Keratinocyte (primary cell): ENCODE data around the gene LIN28A. TPM values are rescaled to one million over a fixed set of nuclear protein-coding genes. Genes with fewer than 3 reads are reported as not detected.

ENCODE experiments used
- DNase-seq: peaks from one replicate; pipeline ENCODE4 v3.0.0-alpha.2; 2011; ENCODE audit warnings: low read depth, missing footprints, low spot score
- FAIRE-seq: peaks from 2 replicates; lab custom pipeline; 2011; peaks lifted over from hg19 to GRCh38; lab: Jason Lieb, UNC
- H2AFZ ChIP-seq: 2 replicates; pipeline ENCODE4 v1.6.0; 2012; ENCODE audit warnings: low read length, control low read depth, inconsistent platforms; ENCODE audit not compliant: control insufficient read depth
- H3K27ac ChIP-seq: 2 replicates; pipeline ENCODE4 v1.5.1; 2011; ENCODE audit warnings: low read length; ENCODE audit not compliant: control insufficient read depth, insufficient read depth
- H3K27me3 ChIP-seq: 3 replicates; pipeline ENCODE4 v1.6.0; 2011; ENCODE audit warnings: low read length; ENCODE audit not compliant: control insufficient read depth, insufficient read depth; ENCODE audit errors: extremely low read depth
- H3K36me3 ChIP-seq, 2 experiments: 2 replicates in 1 of 2; 3 replicates in 1 of 2; pipeline ENCODE4 v1.5.1; 2011; ENCODE audit warnings: low read length in 2 of 2, mild to moderate bottlenecking in 1 of 2; ENCODE audit not compliant: control insufficient read depth in 2 of 2, insufficient read depth in 2 of 2; ENCODE audit errors: extremely low read depth in 1 of 2
- H3K4me1 ChIP-seq: 3 replicates; pipeline ENCODE4 v1.5.1; 2011; ENCODE audit warnings: low read length; ENCODE audit not compliant: control insufficient read depth, insufficient read depth; ENCODE audit errors: extremely low read depth
- H3K4me2 ChIP-seq: 3 replicates; pipeline ENCODE4 v1.6.0; 2011; ENCODE audit warnings: low read depth, low read length; ENCODE audit not compliant: control insufficient read depth, insufficient read depth; ENCODE audit errors: extremely low read depth
- H3K4me3 ChIP-seq, 3 experiments: fragments of 200-600 bp in 1 of 3; sonication (generic) in 1 of 3; 2 replicates in 2 of 3; 3 replicates in 1 of 3; pipeline ENCODE4 v1.5.1; 2011 to 2016; ENCODE audit warnings: low read length in 3 of 3, mild to moderate bottlenecking in 3 of 3, control low read depth in 2 of 3, inconsistent platforms in 1 of 3, low read depth in 1 of 3, mixed read lengths in 1 of 3, mixed run types in 1 of 3, moderate library complexity in 1 of 3; ENCODE audit not compliant: control insufficient read depth in 2 of 3, insufficient read depth in 2 of 3; ENCODE audit errors: extremely low read depth in 1 of 3
- H3K79me2 ChIP-seq: 2 replicates; pipeline ENCODE4 v1.6.0; 2012; ENCODE audit warnings: low read length; ENCODE audit not compliant: control insufficient read depth, insufficient read depth
- H3K9ac ChIP-seq: 3 replicates; pipeline ENCODE4 v1.6.0; 2011; ENCODE audit warnings: low read length; ENCODE audit not compliant: control insufficient read depth, insufficient read depth; ENCODE audit errors: extremely low read depth
- H3K9me1 ChIP-seq: 3 replicates; pipeline ENCODE4 v1.6.0; 2011; ENCODE audit warnings: low read length; ENCODE audit not compliant: control insufficient read depth, insufficient read depth; ENCODE audit errors: extremely low read depth
- H3K9me3 ChIP-seq: 2 replicates; pipeline ENCODE4 v1.5.1; 2012; ENCODE audit warnings: low read depth, low read length; ENCODE audit not compliant: control insufficient read depth
- H4K20me1 ChIP-seq: 3 replicates; pipeline ENCODE4 v1.6.0; 2011; ENCODE audit warnings: low read length; ENCODE audit not compliant: control insufficient read depth, insufficient read depth; ENCODE audit errors: extremely low read depth
- EZH2 ChIP-seq: IDR thresholded peaks from one replicate; pipeline ENCODE4 v1.6.1; 2012; ENCODE audit warnings: inconsistent platforms, mild to moderate bottlenecking, low read length, moderate library complexity
- dilution Hi-C: fragments of 300-500 bp; cut with MboI; formaldehyde crosslinking; loops from one replicate; pipeline ENCODE4 v1.7.0; 2020; ENCODE audit warnings: low sequenced_read_pairs; ENCODE audit not compliant: extremely low pct_ligation_motif_present
- polyA plus RNA-seq, 5 experiments: library from polyadenylated mRNA; depleted of rRNA in 3 of 5; stranded (reverse) in 3 of 5; stranded (forward) in 1 of 5; unstranded in 1 of 5; fragments of >200 nt; gene quantifications; 1 replicate in 1 of 5; 2 replicates in 3 of 5; 3 replicates in 1 of 5; pipeline versions ENCODE4 v1.2.1 to v1.2.3, GENCODE V29; 2011 to 2012; ENCODE audit warnings: missing spikeins in 2 of 5, low read depth in 1 of 5, low replicate concordance in 1 of 5
- TF ChIP-seq, protein P1 (sequence below), 3 experiments: IDR thresholded peaks in 1 of 3; conservative IDR thresholded peaks in 1 of 3; optimal IDR thresholded peaks in 1 of 3; 2 replicates in 2 of 3; 3 replicates in 1 of 3; pipeline versions ENCODE3 to v1.5.1; 2011; ENCODE audit warnings: low read length in 3 of 3, mild to moderate bottlenecking in 3 of 3, moderate library complexity in 2 of 3, control low read depth in 1 of 3, inconsistent platforms in 1 of 3; ENCODE audit not compliant: insufficient read depth in 2 of 3; ENCODE audit errors: extremely low read depth in 1 of 3

LIN28A gene
- polyA plus RNA-seq, 1 donor (not counting 4 experiments of a cell fraction or from before 2014, with no cell fraction given): not detected

DNA sequence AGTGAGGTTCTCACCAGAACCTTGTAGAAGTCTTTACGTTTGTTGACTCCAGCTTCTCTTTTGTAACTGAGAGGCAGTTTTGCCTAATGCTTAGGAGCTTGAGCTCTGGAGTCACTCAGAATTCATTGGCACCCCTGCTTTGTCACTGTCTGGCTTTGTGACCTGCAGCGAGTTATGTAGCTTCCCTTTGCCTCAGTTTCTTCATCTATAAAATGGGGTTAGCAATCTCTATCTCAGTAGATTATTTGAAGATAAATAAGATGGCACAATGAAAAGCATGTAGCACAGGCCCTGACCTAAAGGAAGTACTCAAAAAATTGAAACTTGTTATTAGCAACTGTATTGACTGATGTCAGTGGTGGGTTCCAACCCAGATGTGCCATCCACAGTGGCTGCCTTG is 29.6 kb downstream of the LIN28A start:
- Histone ChIP-seq H3K36me3 (peaks cover 33 to 40% of the 10 kb centered on the region in 2 experiments), H3K27ac (no peak overlapping the region), H4K20me1 (no peaks in the 10 kb centered on the region), H3K79me2 (no peaks in the 10 kb centered on the region), H2AFZ (no peak overlapping the region), H3K9me1 (no peaks in the 10 kb centered on the region), H3K27me3 (no peaks in the 10 kb centered on the region), H3K4me3 (no peak overlapping the region), H3K9me3 (no peaks in the 10 kb centered on the region), H3K4me1 (no peaks in the 10 kb centered on the region), H3K4me2 (no peak overlapping the region), H3K9ac (no peak overlapping the region)
- no peak for DNase-seq
- TF ChIP-seq, protein P1, sequence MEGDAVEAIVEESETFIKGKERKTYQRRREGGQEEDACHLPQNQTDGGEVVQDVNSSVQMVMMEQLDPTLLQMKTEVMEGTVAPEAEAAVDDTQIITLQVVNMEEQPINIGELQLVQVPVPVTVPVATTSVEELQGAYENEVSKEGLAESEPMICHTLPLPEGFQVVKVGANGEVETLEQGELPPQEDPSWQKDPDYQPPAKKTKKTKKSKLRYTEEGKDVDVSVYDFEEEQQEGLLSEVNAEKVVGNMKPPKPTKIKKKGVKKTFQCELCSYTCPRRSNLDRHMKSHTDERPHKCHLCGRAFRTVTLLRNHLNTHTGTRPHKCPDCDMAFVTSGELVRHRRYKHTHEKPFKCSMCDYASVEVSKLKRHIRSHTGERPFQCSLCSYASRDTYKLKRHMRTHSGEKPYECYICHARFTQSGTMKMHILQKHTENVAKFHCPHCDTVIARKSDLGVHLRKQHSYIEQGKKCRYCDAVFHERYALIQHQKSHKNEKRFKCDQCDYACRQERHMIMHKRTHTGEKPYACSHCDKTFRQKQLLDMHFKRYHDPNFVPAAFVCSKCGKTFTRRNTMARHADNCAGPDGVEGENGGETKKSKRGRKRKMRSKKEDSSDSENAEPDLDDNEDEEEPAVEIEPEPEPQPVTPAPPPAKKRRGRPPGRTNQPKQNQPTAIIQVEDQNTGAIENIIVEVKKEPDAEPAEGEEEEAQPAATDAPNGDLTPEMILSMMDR (optimal IDR thresholded peaks at IDR 0.05 in 1 of 3, IDR thresholded peaks at IDR 0.05 in 1 of 3, conservative IDR thresholded peaks at IDR 0.05 in 1 of 3; ENCODE audit: extremely low read depth in 1 of 3, insufficient read depth in 2 of 3, low read length in 3 of 3): no peak
- no peak for TF ChIP-seq EZH2
- no peak for FAIRE-seq
- dilution Hi-C loops: no loop called here

DNA sequence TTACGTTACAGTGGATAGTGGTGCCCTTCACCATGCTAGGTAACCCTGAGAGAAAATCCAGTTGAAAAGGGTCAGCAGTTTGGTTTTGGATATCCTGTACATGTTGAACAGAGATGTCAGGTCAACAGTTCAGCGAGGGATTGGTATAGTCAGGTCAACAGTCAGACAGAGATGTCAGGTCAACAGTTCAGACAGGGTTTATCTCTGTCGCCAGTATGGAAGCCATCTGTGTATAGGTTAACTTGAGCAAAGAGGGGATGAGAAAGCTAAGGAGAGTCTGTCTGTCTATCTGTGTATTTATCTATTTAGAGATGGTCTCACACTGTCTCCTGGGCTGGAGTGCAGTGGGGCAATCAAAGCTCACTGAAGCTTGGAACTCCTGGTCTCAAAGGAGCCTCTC is 39.3 kb downstream of the LIN28A start:
- H3K4me1 ChIP-seq: no peaks in the 10 kb centered on the region
- dilution Hi-C loops: no loop called here

More for the DNA sequence above, 39.3 kb downstream of the LIN28A start:
- H3K9ac ChIP-seq: no peak overlapping the region
- no peak overlapping the region for H3K4me3 ChIP-seq
- no peaks in the 10 kb centered on the region for H3K9me1 ChIP-seq
- H3K27me3 ChIP-seq: no peaks in the 10 kb centered on the region
- no peak for FAIRE-seq
- H3K9me3 ChIP-seq: no peaks in the 10 kb centered on the region
- peaks cover 18 to 44% of the 10 kb centered on the region in 2 experiments for H3K36me3 ChIP-seq
- DNase-seq: no peak
- no peaks in the 10 kb centered on the region for H4K20me1 ChIP-seq
- H3K79me2 ChIP-seq: no peaks in the 10 kb centered on the region
- no peak overlapping the region for H2AFZ ChIP-seq
- H3K4me2 ChIP-seq: no peak overlapping the region
- no peak for TF ChIP-seq EZH2
- TF ChIP-seq, protein P1 (optimal IDR thresholded peaks at IDR 0.05 in 1 of 3, IDR thresholded peaks at IDR 0.05 in 1 of 3, conservative IDR thresholded peaks at IDR 0.05 in 1 of 3; ENCODE audit: extremely low read depth in 1 of 3, insufficient read depth in 2 of 3, low read length in 3 of 3): no peak
- H3K27ac ChIP-seq: no peak overlapping the region
